Activated T-cell treated with anti-CD3 and anti-CD28 coated beads, Interleukin-2, amount 50 U/mL, for 4 hours (primary cell): Measurements from ENCODE around the gene ARHGAP22. TPM values are rescaled to one million over a fixed set of nuclear protein-coding genes. Genes with fewer than 3 reads are reported as not detected.

ENCODE experiments used
- ATAC-seq, 2 donors: fragments of 200-7000 bp; cut with Tn5 transposase; one replicate each; pipeline ENCODE4 v1.10.0; 2021
- DNase-seq: peaks from one replicate; pipeline ENCODE4 v3.0.0-alpha.2; 2020
- H3K27me3 Mint-ChIP-seq: one replicate; pipeline ENCODE4 v1.8.0; 2021; ENCODE audit warnings: low read depth, mixed read lengths
- H3K36me3 Mint-ChIP-seq: one replicate; pipeline ENCODE4 v1.8.0; 2022; ENCODE audit warnings: mixed read lengths; ENCODE audit not compliant: insufficient read depth
- H3K4me1 Mint-ChIP-seq: one replicate; pipeline ENCODE4 v1.8.0; 2021; ENCODE audit warnings: low read depth, mixed read lengths
- H3K4me3 Mint-ChIP-seq: one replicate; pipeline ENCODE4 v1.8.0; 2021; ENCODE audit warnings: mild to moderate bottlenecking, moderate library complexity, mixed read lengths
- H3K9me3 Mint-ChIP-seq: one replicate; pipeline ENCODE4 v1.8.0; 2021; ENCODE audit warnings: mixed read lengths
- total RNA-seq, 3 donors: library from RNA; stranded (reverse); gene quantifications; one replicate each; pipeline ENCODE4 v1.2.1, GENCODE V29; 2021

ARHGAP22 gene
- total RNA-seq, 3 donors from 2014 or later, result 0.08 to 0.63 (median 0.13) TPM

GRCh38 chr10:48474765-48475365, 130.0 kb downstream of the ARHGAP22 start:
- Mint-ChIP-seq H3K4me3 (no peak overlapping the region), H3K9me3 (no peaks in the 10 kb centered on the region), H3K27me3 (peaks cover 10% of the 10 kb centered on the region), H3K4me1 (no peaks in the 10 kb centered on the region), H3K36me3 (no peaks in the 10 kb centered on the region)
- no peak for DNase-seq
- no peak for ATAC-seq

- ATAC-seq, result no peak
- Mint-ChIP-seq H3K9me3 (no peaks in the 10 kb centered on the region), H3K4me1 (no peaks in the 10 kb centered on the region), H3K27me3 (peaks cover 2% of the 10 kb centered on the region), H3K36me3 (no peaks in the 10 kb centered on the region), H3K4me3 (no peak overlapping the region)
- no peak for DNase-seq
Observed at GRCh38 chr10:48473704-48474103, 131.2 kb downstream of the ARHGAP22 start.

GRCh38 chr10:48472501-48473069, 132.3 kb downstream of the ARHGAP22 start:
- H3K4me1 Mint-ChIP-seq, result no peaks in the 10 kb centered on the region
- H3K4me3 Mint-ChIP-seq, result no peak overlapping the region
- ATAC-seq (no peak), DNase-seq (no peak)
- H3K27me3 Mint-ChIP-seq, result peaks cover 2% of the 10 kb centered on the region
- H3K36me3 Mint-ChIP-seq, result no peaks in the 10 kb centered on the region
- H3K9me3 Mint-ChIP-seq, result no peaks in the 10 kb centered on the region

- peaks cover 2% of the 10 kb centered on the region for H3K27me3 Mint-ChIP-seq
- no peaks in the 10 kb centered on the region for H3K4me1 Mint-ChIP-seq
- no peak for DNase-seq
- H3K36me3 Mint-ChIP-seq, result no peaks in the 10 kb centered on the region
- H3K9me3 Mint-ChIP-seq, result no peaks in the 10 kb centered on the region
- H3K4me3 Mint-ChIP-seq, result no peak overlapping the region
- ATAC-seq, result no peak
Observed at GRCh38 chr10:48470893-48471805, 133.7 kb downstream of the ARHGAP22 start.

- no peaks in the 10 kb centered on the region for H3K9me3 Mint-ChIP-seq
- no peak for DNase-seq
- H3K36me3 Mint-ChIP-seq, result no peaks in the 10 kb centered on the region
- no peaks in the 10 kb centered on the region for H3K4me1 Mint-ChIP-seq
- no peak for ATAC-seq
- H3K27me3 Mint-ChIP-seq, result peaks cover under 1% of the 10 kb centered on the region
- no peak overlapping the region for H3K4me3 Mint-ChIP-seq
Observed at GRCh38 chr10:48470115-48470892, 134.6 kb downstream of the ARHGAP22 start.

- no peak for DNase-seq
- no peaks in the 10 kb centered on the region for H3K27me3 Mint-ChIP-seq
- H3K9me3 Mint-ChIP-seq, result no peaks in the 10 kb centered on the region
- no peak overlapping the region for H3K4me3 Mint-ChIP-seq
- no peaks in the 10 kb centered on the region for H3K36me3 Mint-ChIP-seq
- no peak for ATAC-seq
- H3K4me1 Mint-ChIP-seq, result no peaks in the 10 kb centered on the region
Observed at GRCh38 chr10:48469516-48470020, 135.3 kb downstream of the ARHGAP22 start.

GRCh38 chr10:48468866-48469511, 135.9 kb downstream of the ARHGAP22 start:
- no peak overlapping the region for H3K4me3 Mint-ChIP-seq
- H3K9me3 Mint-ChIP-seq, result no peaks in the 10 kb centered on the region
- H3K36me3 Mint-ChIP-seq, result no peaks in the 10 kb centered on the region
- no peaks in the 10 kb centered on the region for H3K4me1 Mint-ChIP-seq
- no peak for DNase-seq
- no peak for ATAC-seq
- H3K27me3 Mint-ChIP-seq, result no peaks in the 10 kb centered on the region

GRCh38 chr10:48468130-48468790, 136.6 kb downstream of the ARHGAP22 start:
- Mint-ChIP-seq H3K36me3 (no peaks in the 10 kb centered on the region), H3K4me1 (no peaks in the 10 kb centered on the region), H3K27me3 (no peaks in the 10 kb centered on the region), H3K4me3 (no peak overlapping the region), H3K9me3 (no peaks in the 10 kb centered on the region)
- no peak for ATAC-seq
- DNase-seq, result no peak

- Mint-ChIP-seq H3K4me3 (no peak overlapping the region), H3K9me3 (no peaks in the 10 kb centered on the region), H3K36me3 (no peaks in the 10 kb centered on the region), H3K4me1 (no peaks in the 10 kb centered on the region), H3K27me3 (no peaks in the 10 kb centered on the region)
- no peak for ATAC-seq
- no peak for DNase-seq
Observed at GRCh38 chr10:48467669-48468068, 137.2 kb downstream of the ARHGAP22 start.

GRCh38 chr10:48466611-48467240, 138.1 kb downstream of the ARHGAP22 start:
- Mint-ChIP-seq H3K27me3 (no peaks in the 10 kb centered on the region), H3K4me1 (no peaks in the 10 kb centered on the region), H3K4me3 (no peak overlapping the region), H3K9me3 (no peaks in the 10 kb centered on the region), H3K36me3 (no peaks in the 10 kb centered on the region)
- DNase-seq (no peak), ATAC-seq (no peak)

- Mint-ChIP-seq H3K9me3 (no peaks in the 10 kb centered on the region), H3K36me3 (no peaks in the 10 kb centered on the region), H3K4me3 (no peak overlapping the region), H3K4me1 (no peaks in the 10 kb centered on the region), H3K27me3 (no peaks in the 10 kb centered on the region)
- ATAC-seq, result no peak
- DNase-seq, result no peak
Observed at GRCh38 chr10:48465860-48466521, 138.9 kb downstream of the ARHGAP22 start.

- DNase-seq, result no peak
- Mint-ChIP-seq H3K27me3 (no peaks in the 10 kb centered on the region), H3K4me3 (no peak overlapping the region), H3K36me3 (no peaks in the 10 kb centered on the region), H3K9me3 (no peaks in the 10 kb centered on the region), H3K4me1 (no peaks in the 10 kb centered on the region)
- no peak for ATAC-seq
Observed at GRCh38 chr10:48464871-48465736, 139.8 kb downstream of the ARHGAP22 start.
